ENCODE results near the gene ITGA5.

DNA sequence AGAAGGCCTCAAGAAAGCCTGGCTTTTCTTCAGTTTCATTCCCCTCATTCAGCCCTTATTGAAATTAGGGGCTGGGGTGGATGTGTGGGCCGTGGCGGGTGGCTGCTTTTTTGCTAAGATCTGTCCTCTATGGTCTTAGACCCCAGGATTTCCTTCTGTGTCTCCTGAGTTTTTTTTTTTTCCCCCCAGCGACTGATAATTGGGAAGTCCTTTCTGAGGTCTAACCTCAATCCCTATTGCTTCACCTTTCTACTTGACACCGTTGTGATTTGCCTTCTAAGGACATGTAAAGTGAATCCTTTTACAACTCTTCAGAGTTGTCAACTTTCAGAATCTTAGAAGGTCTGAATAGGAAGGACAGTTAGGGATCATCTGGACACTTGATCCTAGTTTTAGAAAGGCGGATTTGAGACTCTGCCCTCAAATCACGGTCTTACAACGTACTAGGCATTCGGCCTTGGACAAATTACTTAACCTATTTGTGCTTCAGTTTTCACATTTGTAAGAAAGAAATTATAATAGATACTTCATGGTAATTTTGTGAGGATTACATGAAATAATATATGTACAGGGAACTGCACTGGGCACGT lies 59.2 kb downstream of the ITGA5 start:
- TF ChIP-seq, protein P1, sequence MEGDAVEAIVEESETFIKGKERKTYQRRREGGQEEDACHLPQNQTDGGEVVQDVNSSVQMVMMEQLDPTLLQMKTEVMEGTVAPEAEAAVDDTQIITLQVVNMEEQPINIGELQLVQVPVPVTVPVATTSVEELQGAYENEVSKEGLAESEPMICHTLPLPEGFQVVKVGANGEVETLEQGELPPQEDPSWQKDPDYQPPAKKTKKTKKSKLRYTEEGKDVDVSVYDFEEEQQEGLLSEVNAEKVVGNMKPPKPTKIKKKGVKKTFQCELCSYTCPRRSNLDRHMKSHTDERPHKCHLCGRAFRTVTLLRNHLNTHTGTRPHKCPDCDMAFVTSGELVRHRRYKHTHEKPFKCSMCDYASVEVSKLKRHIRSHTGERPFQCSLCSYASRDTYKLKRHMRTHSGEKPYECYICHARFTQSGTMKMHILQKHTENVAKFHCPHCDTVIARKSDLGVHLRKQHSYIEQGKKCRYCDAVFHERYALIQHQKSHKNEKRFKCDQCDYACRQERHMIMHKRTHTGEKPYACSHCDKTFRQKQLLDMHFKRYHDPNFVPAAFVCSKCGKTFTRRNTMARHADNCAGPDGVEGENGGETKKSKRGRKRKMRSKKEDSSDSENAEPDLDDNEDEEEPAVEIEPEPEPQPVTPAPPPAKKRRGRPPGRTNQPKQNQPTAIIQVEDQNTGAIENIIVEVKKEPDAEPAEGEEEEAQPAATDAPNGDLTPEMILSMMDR (IDR thresholded peaks at IDR 0.05) = no peak
- TF ChIP-seq POLR2A (IDR thresholded peaks at IDR 0.05) = no peak
